GM23338 (cell line): Measurements from ENCODE around the gene CCL13. TPM values are rescaled to one million over a fixed set of nuclear protein-coding genes. Genes with fewer than 3 reads are reported as not detected.

Source experiments
- ATAC-seq: fragments of 200-7000 bp; cut with Tn5 transposase; 3 replicates; pipeline ENCODE4 v1.9.1; 2020
- DNase-seq: peaks from one replicate; pipeline ENCODE4 v3.0.0-alpha.2; 2015; ENCODE audit warnings: low spot score
- H2AFZ ChIP-seq: fragments of 200-600 bp; sonication (generic); 2 replicates; pipeline ENCODE4 v1.8.0; 2016; ENCODE audit warnings: antibody characterized with exemption, mild to moderate bottlenecking, moderate library complexity
- H3F3A ChIP-seq: fragments of 200-600 bp; sonication (generic); replicated peaks from 2 replicates; pipeline ENCODE4 v1.8.0; 2017; ENCODE audit warnings: antibody characterized with exemption, mixed run types, low read depth
- H3K27ac ChIP-seq: fragments of 200-600 bp; sonication (generic); 2 replicates; pipeline ENCODE4 v1.6.1; 2016; ENCODE audit warnings: low read depth
- H3K27me3 ChIP-seq: fragments of 200-600 bp; sonication (generic); 2 replicates; pipeline ENCODE4 v1.8.0; 2016; ENCODE audit warnings: mild to moderate bottlenecking, mixed run types, moderate library complexity; ENCODE audit not compliant: insufficient read depth
- H3K36me3 ChIP-seq: fragments of 200-600 bp; sonication (generic); 2 replicates; pipeline ENCODE4 v1.8.0; 2016; ENCODE audit warnings: mild to moderate bottlenecking; ENCODE audit not compliant: insufficient read depth
- H3K4me1 ChIP-seq: fragments of 200-600 bp; sonication (generic); 2 replicates; pipeline ENCODE4 v1.8.0; 2016; ENCODE audit warnings: mild to moderate bottlenecking, moderate library complexity; ENCODE audit not compliant: insufficient read depth
- H3K4me2 ChIP-seq: fragments of 200-600 bp; sonication (generic); 2 replicates; pipeline ENCODE4 v1.7.1; 2017; ENCODE audit warnings: mixed run types
- H3K4me3 ChIP-seq: fragments of 200-600 bp; sonication (generic); 2 replicates; pipeline ENCODE4 v1.6.1; 2016; ENCODE audit warnings: mixed run types
- H3K79me2 ChIP-seq: fragments of 200-600 bp; sonication (generic); replicated peaks from 2 replicates; pipeline ENCODE4 v1.8.0; 2017; ENCODE audit warnings: mild to moderate bottlenecking; ENCODE audit not compliant: insufficient read depth
- H3K9me2 ChIP-seq: fragments of 200-600 bp; sonication (generic); 2 replicates; pipeline ENCODE4 v1.8.0; 2017; ENCODE audit not compliant: insufficient read depth
- H4K20me1 ChIP-seq: fragments of 200-600 bp; sonication (generic); replicated peaks from 2 replicates; pipeline ENCODE4 v1.8.0; 2017; ENCODE audit warnings: mild to moderate bottlenecking; ENCODE audit not compliant: insufficient read depth
- H3K27ac Mint-ChIP-seq: 2 replicates; pipeline ENCODE4 v1.8.0; 2020; ENCODE audit warnings: inconsistent platforms, mild to moderate bottlenecking, moderate library complexity, mixed read lengths
- H3K27me3 Mint-ChIP-seq: 3 replicates; pipeline ENCODE4 v1.8.0; 2022; ENCODE audit warnings: low read depth, mild to moderate bottlenecking, moderate library complexity, mixed read lengths, inconsistent platforms; ENCODE audit not compliant: insufficient read depth, poor library complexity
- H3K36me3 Mint-ChIP-seq: 3 replicates; pipeline ENCODE4 v1.8.0; 2021; ENCODE audit warnings: low read depth, mild to moderate bottlenecking, inconsistent platforms, moderate library complexity, mixed read lengths
- H3K4me1 Mint-ChIP-seq: 3 replicates; pipeline ENCODE4 v1.8.0; 2020; ENCODE audit warnings: mild to moderate bottlenecking, inconsistent platforms, mixed read lengths
- H3K4me3 Mint-ChIP-seq: 3 replicates; pipeline ENCODE4 v1.8.0; 2021; ENCODE audit warnings: moderate library complexity, mild to moderate bottlenecking, inconsistent platforms, mixed read lengths
- H3K9me3 Mint-ChIP-seq: 3 replicates; pipeline ENCODE4 v1.8.0; 2020; ENCODE audit warnings: moderate library complexity, mild to moderate bottlenecking, inconsistent platforms, mixed read lengths
- CREB1 ChIP-seq: fragments of 250-450 bp; sonication (Bioruptor Pico); IDR thresholded peaks from 2 replicates; pipeline ENCODE4 v1.5.0; 2020; ENCODE audit warnings: low read depth, mild to moderate bottlenecking, moderate library complexity
- EZH2 ChIP-seq: fragments of 200-600 bp; sonication (generic); IDR thresholded peaks from one replicate; pipeline ENCODE4 v1.8.0; 2017; ENCODE audit warnings: antibody characterized with exemption, mild to moderate bottlenecking, low read depth; ENCODE audit not compliant: unreplicated experiment
- EZH2phosphoT487 ChIP-seq: fragments of 200-600 bp; sonication (generic); IDR thresholded peaks from one replicate; pipeline ENCODE4 v1.8.1; 2018; ENCODE audit warnings: antibody characterized with exemption; ENCODE audit not compliant: unreplicated experiment
- JUNB ChIP-seq: IDR thresholded peaks from one replicate; pipeline ENCODE4 v1.6.1; 2016; ENCODE audit warnings: antibody characterized with exemption; ENCODE audit not compliant: unreplicated experiment
- NANOG ChIP-seq: IDR thresholded peaks from 2 replicates; pipeline ENCODE4 v1.6.1; 2016; ENCODE audit warnings: antibody characterized with exemption, borderline replicate concordance
- POLR2AphosphoS5 ChIP-seq: IDR thresholded peaks from 2 replicates; pipeline ENCODE4 v1.6.1; 2016; ENCODE audit warnings: antibody characterized with exemption, low read depth
- STAT1 ChIP-seq: IDR thresholded peaks from one replicate; pipeline ENCODE4 v1.6.1; 2016; ENCODE audit warnings: antibody characterized with exemption; ENCODE audit not compliant: unreplicated experiment
- ZNF114 ChIP-seq: fragments of 250-450 bp; sonication (Bioruptor Pico); IDR thresholded peaks from 2 replicates; pipeline ENCODE4 v1.5.0; 2020; ENCODE audit warnings: mild to moderate bottlenecking, moderate library complexity
- ZNF331 ChIP-seq: fragments of 250-450 bp; sonication (Bioruptor Pico); IDR thresholded peaks from 2 replicates; pipeline ENCODE4 v1.5.0; 2020; ENCODE audit warnings: low read depth, mild to moderate bottlenecking, moderate library complexity
- polyA plus RNA-seq: library from polyadenylated mRNA; unstranded; fragments of >200 nt; fragmentation: Nextera tagmentation; extraction: Ambion mirVana; gene quantifications from 2 replicates; pipeline ENCODE4 v1.2.1, GENCODE V29; 2016
- total RNA-seq: library from RNA; depleted of rRNA; stranded (reverse); fragments of >200 nt; shearing (Covaris generic); gene quantifications from 2 replicates; pipeline ENCODE4 v1.2.3, GENCODE V29; 2014
- TF ChIP-seq, protein P1 (sequence below): fragments of 250-450 bp; sonication (Bioruptor Pico); IDR thresholded peaks from 2 replicates; pipeline ENCODE4 v1.5.0; 2020; ENCODE audit warnings: mild to moderate bottlenecking, moderate library complexity
- TF ChIP-seq, protein P2 (sequence below): IDR thresholded peaks from one replicate; pipeline ENCODE4 v1.6.1; 2018; ENCODE audit warnings: antibody characterized with exemption; ENCODE audit not compliant: unreplicated experiment
- TF ChIP-seq, protein P3 (sequence below): IDR thresholded peaks from 2 replicates; pipeline ENCODE4 v1.6.1; 2016; ENCODE audit warnings: antibody characterized with exemption
- TF ChIP-seq, protein P4 (sequence below), 2 experiments: fragments of 200-600 bp in 1 of 2; sonication (generic) in 1 of 2; conservative IDR thresholded peaks; 2 replicates each; pipeline versions ENCODE4 v1.5.1 to v1.6.1; 2016 to 2017; ENCODE audit warnings: antibody characterized with exemption in 2 of 2, low read depth in 2 of 2, mild to moderate bottlenecking in 2 of 2, moderate library complexity in 1 of 2

CCL13 gene
- total and polyA plus RNA-seq, 2 experiments from 2014 or later: not detected

DNA sequence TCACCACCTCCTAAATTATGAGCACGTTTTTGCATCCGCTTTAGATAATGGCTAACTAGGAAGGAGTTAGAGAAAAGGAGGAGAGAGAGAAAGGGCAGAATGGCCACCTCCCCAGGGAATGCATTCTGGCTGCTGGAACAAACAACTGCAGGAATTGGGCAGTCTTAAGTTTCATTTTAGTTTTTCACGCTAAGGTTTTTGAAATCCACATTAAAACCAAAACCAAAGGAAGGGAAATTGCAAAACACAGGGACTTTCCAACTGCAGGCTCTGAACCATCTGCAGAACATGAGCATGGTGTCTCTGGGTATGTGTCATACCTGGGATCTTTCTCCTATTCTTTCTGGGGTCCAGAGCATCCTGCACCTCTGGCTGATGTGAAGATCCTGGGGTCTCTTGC, 49.2 kb upstream of the CCL13 start:
- no peaks in the 10 kb centered on the region for H3K27me3 Mint-ChIP-seq
- H3K79me2 ChIP-seq: no peaks in the 10 kb centered on the region
- no peaks in the 10 kb centered on the region for H3K36me3 Mint-ChIP-seq
- no peaks in the 10 kb centered on the region for H3K4me1 ChIP-seq
- no peaks in the 10 kb centered on the region for H4K20me1 ChIP-seq
- no peak overlapping the region for H3K4me3 ChIP-seq
- H3K4me2 ChIP-seq: no peak overlapping the region
- no peak overlapping the region for H3K4me3 Mint-ChIP-seq
- no peaks in the 10 kb centered on the region for H3K27me3 ChIP-seq
- H3K27ac Mint-ChIP-seq: no peak overlapping the region
- H2AFZ ChIP-seq: peak overlapping the region; percentile 48; the same call in 1 of the 2 replicates
- no peak overlapping the region for H3K27ac ChIP-seq
- no peaks in the 10 kb centered on the region for H3K36me3 ChIP-seq
- H3K9me2 ChIP-seq: no peaks in the 10 kb centered on the region
- H3K9me3 Mint-ChIP-seq: no peaks in the 10 kb centered on the region
- ATAC-seq (no peak), DNase-seq (no peak)
- H3F3A ChIP-seq: no peaks in the 10 kb centered on the region
- H3K4me1 Mint-ChIP-seq: no peaks in the 10 kb centered on the region
- no peak for TF ChIP-seq STAT1
- TF ChIP-seq EZH2phosphoT487: no peak
- TF ChIP-seq ZNF114 (CRISPR knock-in tag): no peak
- TF ChIP-seq POLR2AphosphoS5: no peak
- TF ChIP-seq, protein P1, sequence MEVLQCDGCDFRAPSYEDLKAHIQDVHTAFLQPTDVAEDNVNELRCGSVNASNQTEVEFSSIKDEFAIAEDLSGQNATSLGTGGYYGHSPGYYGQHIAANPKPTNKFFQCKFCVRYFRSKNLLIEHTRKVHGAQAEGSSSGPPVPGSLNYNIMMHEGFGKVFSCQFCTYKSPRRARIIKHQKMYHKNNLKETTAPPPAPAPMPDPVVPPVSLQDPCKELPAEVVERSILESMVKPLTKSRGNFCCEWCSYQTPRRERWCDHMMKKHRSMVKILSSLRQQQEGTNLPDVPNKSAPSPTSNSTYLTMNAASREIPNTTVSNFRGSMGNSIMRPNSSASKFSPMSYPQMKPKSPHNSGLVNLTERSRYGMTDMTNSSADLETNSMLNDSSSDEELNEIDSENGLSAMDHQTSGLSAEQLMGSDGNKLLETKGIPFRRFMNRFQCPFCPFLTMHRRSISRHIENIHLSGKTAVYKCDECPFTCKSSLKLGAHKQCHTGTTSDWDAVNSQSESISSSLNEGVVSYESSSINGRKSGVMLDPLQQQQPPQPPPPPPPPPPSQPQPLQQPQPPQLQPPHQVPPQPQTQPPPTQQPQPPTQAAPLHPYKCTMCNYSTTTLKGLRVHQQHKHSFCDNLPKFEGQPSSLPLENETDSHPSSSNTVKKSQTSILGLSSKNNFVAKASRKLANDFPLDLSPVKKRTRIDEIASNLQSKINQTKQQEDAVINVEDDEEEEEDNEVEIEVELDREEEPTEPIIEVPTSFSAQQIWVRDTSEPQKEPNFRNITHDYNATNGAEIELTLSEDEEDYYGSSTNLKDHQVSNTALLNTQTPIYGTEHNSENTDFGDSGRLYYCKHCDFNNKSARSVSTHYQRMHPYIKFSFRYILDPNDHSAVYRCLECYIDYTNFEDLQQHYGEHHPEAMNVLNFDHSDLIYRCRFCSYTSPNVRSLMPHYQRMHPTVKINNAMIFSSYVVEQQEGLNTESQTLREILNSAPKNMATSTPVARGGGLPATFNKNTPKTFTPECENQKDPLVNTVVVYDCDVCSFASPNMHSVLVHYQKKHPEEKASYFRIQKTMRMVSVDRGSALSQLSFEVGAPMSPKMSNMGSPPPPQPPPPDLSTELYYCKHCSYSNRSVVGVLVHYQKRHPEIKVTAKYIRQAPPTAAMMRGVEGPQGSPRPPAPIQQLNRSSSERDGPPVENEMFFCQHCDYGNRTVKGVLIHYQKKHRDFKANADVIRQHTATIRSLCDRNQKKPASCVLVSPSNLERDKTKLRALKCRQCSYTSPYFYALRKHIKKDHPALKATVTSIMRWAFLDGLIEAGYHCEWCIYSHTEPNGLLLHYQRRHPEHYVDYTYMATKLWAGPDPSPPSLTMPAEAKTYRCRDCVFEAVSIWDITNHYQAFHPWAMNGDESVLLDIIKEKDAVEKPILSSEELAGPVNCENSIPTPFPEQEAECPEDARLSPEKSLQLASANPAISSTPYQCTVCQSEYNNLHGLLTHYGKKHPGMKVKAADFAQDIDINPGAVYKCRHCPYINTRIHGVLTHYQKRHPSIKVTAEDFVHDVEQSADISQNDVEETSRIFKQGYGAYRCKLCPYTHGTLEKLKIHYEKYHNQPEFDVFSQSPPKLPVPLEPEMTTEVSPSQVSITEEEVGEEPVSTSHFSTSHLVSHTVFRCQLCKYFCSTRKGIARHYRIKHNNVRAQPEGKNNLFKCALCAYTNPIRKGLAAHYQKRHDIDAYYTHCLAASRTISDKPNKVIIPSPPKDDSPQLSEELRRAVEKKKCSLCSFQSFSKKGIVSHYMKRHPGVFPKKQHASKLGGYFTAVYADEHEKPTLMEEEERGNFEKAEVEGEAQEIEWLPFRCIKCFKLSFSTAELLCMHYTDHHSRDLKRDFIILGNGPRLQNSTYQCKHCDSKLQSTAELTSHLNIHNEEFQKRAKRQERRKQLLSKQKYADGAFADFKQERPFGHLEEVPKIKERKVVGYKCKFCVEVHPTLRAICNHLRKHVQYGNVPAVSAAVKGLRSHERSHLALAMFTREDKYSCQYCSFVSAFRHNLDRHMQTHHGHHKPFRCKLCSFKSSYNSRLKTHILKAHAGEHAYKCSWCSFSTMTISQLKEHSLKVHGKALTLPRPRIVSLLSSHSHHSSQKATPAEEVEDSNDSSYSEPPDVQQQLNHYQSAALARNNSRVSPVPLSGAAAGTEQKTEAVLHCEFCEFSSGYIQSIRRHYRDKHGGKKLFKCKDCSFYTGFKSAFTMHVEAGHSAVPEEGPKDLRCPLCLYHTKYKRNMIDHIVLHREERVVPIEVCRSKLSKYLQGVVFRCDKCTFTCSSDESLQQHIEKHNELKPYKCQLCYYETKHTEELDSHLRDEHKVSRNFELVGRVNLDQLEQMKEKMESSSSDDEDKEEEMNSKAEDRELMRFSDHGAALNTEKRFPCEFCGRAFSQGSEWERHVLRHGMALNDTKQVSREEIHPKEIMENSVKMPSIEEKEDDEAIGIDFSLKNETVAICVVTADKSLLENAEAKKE (CRISPR knock-in tag): no peak
- TF ChIP-seq CREB1: no peak
- TF ChIP-seq, protein P2, sequence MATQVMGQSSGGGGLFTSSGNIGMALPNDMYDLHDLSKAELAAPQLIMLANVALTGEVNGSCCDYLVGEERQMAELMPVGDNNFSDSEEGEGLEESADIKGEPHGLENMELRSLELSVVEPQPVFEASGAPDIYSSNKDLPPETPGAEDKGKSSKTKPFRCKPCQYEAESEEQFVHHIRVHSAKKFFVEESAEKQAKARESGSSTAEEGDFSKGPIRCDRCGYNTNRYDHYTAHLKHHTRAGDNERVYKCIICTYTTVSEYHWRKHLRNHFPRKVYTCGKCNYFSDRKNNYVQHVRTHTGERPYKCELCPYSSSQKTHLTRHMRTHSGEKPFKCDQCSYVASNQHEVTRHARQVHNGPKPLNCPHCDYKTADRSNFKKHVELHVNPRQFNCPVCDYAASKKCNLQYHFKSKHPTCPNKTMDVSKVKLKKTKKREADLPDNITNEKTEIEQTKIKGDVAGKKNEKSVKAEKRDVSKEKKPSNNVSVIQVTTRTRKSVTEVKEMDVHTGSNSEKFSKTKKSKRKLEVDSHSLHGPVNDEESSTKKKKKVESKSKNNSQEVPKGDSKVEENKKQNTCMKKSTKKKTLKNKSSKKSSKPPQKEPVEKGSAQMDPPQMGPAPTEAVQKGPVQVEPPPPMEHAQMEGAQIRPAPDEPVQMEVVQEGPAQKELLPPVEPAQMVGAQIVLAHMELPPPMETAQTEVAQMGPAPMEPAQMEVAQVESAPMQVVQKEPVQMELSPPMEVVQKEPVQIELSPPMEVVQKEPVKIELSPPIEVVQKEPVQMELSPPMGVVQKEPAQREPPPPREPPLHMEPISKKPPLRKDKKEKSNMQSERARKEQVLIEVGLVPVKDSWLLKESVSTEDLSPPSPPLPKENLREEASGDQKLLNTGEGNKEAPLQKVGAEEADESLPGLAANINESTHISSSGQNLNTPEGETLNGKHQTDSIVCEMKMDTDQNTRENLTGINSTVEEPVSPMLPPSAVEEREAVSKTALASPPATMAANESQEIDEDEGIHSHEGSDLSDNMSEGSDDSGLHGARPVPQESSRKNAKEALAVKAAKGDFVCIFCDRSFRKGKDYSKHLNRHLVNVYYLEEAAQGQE: no peak
- TF ChIP-seq JUNB: no peak
- TF ChIP-seq EZH2: no peak
- no peak for TF ChIP-seq NANOG
- TF ChIP-seq, protein P3, sequence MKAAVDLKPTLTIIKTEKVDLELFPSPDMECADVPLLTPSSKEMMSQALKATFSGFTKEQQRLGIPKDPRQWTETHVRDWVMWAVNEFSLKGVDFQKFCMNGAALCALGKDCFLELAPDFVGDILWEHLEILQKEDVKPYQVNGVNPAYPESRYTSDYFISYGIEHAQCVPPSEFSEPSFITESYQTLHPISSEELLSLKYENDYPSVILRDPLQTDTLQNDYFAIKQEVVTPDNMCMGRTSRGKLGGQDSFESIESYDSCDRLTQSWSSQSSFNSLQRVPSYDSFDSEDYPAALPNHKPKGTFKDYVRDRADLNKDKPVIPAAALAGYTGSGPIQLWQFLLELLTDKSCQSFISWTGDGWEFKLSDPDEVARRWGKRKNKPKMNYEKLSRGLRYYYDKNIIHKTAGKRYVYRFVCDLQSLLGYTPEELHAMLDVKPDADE: no peak
- no peak for TF ChIP-seq ZNF331
- TF ChIP-seq, protein P4, sequence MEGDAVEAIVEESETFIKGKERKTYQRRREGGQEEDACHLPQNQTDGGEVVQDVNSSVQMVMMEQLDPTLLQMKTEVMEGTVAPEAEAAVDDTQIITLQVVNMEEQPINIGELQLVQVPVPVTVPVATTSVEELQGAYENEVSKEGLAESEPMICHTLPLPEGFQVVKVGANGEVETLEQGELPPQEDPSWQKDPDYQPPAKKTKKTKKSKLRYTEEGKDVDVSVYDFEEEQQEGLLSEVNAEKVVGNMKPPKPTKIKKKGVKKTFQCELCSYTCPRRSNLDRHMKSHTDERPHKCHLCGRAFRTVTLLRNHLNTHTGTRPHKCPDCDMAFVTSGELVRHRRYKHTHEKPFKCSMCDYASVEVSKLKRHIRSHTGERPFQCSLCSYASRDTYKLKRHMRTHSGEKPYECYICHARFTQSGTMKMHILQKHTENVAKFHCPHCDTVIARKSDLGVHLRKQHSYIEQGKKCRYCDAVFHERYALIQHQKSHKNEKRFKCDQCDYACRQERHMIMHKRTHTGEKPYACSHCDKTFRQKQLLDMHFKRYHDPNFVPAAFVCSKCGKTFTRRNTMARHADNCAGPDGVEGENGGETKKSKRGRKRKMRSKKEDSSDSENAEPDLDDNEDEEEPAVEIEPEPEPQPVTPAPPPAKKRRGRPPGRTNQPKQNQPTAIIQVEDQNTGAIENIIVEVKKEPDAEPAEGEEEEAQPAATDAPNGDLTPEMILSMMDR (conservative IDR thresholded peaks at IDR 0.05; ENCODE audit: low read depth in 2 of 2): no peak
